HG02642 (cell line): ENCODE data around the gene SNX8.
A peak's percentile ranks its signal among the peaks of the same experiment; 100 is the strongest.
"Not testable (repeated sequence)": the region's sequence is repeated elsewhere in the genome, so short reads cannot be mapped to it uniquely, and the experiment has no call there.

Experiments used
- ATAC-seq: cut with Tn5 transposase; IDR thresholded peaks from one replicate; pipeline ENCODE4 v1.9.1; 2021; ENCODE audit warnings: mild to moderate bottlenecking; ENCODE audit not compliant: unreplicated experiment, poor library complexity

Gene SNX8

DNA sequence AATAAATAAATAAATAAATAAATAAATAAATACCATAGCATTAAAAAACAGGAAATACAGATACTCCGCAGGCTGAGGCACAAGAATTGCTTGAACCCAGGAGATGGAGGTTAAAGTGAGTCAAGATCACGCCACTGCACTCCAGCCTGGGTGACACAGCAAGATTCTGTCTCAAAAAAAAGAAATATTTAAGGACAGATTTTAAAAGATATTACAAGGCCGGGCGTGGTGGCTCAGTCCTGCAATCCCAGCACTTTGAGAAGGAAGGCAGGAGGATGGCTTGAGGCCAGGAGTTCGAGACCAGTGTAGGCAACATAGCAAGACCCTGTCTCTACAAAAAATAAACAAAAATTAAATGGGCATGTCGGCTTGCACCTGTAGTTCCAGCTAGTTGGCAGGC is 17.5 kb upstream of the SNX8 start:
- no peak for ATAC-seq

DNA sequence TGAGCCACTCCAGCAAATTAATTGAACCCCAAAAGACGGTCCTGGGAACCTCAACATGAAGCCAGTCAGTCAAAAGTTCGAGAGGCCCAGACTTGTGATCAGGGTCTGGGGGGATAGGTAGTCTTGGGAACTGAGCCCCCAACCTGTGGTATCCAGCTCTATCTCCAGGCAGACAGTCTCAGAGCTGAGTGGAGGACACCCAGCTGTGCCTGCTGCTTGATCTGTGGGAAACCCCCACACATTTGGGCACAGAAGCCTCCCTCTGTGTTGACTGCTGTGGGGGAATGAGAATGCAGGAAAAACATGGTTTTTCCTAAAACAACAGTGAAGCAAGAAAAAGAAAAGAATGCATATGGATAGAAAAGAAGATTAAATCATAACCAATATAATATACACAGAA is 16.3 kb upstream of the SNX8 start:
- no peak for ATAC-seq

DNA sequence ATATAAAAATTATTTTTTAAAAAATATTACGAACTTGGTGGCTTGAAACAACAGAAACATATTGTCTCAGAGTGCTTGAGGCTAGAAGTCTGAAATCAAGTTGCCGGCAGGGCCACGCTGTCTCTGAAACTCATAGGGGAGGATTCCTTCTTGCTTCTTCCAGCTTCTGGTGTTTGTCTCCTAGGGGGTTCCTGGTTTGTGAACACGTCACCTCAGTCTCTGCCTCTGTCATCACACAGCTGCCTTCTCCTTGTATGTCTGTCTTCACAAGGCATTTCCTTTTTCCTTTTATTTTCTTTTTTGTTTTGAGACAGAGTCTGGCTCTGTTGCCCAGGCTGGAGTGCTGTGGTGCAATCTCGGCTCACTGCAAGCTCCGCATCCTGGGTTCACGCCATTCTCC is 12.7 kb upstream of the SNX8 start:
- ATAC-seq = no peak

GRCh38 chr7:2325162-2325561 is 10.9 kb upstream of the SNX8 start:
- no peak for ATAC-seq

DNA sequence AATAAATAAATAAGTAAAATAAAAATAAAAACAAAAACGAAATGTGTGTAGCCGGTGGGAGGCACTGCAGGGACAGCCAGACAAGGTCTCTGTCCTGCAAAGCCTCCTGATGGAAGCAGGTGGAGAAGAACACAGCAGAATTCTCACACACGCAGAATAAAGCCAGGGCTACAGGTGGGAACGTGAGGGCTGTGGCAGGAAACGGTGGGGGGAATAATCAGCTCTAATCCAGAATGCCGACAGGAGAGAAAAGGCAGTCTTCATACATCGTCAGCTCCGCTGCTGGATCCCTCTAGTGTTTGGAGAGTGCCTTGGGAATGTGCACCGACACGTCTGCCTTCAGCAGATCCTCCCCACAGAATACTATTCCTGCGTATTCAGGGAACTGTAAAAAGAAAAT is 6.8 kb upstream of the SNX8 start:
- no peak for ATAC-seq

- no peak for ATAC-seq
Observed at GRCh38 chr7:2317556-2318293, 3.5 kb upstream of the SNX8 start.

GRCh38 chr7:2316578-2316977 is 2.3 kb upstream of the SNX8 start:
- ATAC-seq = no peak

- ATAC-seq = no peak
Observed at GRCh38 chr7:2315787-2316186, 1.5 kb upstream of the SNX8 start.

DNA sequence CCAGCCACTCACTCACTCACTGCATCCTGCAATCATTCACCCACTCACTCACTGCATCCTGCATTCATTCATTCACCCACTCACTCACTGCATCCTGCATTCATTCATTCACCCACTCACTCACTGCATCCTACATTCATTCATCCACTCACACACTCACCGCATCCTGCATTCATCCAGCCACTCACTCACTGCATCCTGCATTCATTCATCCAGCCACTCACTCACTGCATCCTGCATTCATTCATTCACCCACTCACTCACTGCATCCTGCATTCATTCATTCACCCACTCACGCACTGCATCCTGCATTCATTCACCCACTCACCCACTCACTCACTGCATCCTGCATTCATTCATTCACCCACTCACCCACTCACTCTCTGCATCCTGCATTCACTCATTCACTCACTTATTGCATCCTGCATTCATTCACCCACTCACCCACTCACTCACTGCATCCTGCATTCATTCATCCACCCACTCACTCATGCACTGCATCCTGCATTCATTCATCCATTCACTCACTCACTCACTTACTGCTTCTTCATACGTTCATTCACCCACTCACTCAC is 802 bp upstream of the SNX8 start:
- not testable (repeated sequence) for ATAC-seq

DNA sequence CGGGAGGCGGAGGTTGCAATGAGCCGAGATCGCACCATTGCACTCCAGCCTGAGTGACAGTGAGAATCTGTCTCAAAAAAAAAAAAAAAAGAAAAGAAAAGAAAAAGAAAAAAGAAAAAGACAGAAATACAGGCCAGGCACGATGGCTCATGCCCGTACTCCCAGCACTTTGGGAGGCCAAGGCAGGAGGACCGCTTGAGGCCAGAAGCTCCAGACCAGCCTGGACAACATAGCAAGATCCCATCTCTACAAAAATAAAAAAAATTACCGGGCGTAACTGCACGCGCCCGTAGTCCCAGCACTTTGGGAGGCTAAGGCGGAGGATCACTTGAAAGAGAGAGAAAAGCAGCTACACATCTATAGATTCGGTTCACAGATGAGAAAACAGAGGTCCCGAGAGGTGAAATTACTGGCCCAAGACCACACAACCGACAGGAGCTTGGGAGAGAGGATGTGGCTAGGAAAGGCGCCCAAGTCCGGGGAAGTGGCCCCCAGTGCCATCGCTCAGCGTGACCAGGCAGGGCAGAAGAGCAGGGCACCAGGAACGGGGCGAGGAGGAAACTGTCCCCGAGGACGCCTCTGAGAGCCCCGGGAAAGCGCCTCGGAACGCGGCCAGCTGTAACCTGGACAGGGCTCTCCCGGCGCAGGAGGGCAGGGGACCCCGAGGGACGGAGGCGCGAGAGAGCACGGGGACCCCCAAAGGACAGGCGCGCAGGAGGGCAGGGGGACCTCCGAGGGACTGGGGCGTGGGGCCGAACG is 612 bp downstream of the SNX8 start:
- ATAC-seq = peak; percentile 18

GRCh38 chr7:2312267-2312929 is 1.8 kb downstream of the SNX8 start:
- ATAC-seq = no peak

DNA sequence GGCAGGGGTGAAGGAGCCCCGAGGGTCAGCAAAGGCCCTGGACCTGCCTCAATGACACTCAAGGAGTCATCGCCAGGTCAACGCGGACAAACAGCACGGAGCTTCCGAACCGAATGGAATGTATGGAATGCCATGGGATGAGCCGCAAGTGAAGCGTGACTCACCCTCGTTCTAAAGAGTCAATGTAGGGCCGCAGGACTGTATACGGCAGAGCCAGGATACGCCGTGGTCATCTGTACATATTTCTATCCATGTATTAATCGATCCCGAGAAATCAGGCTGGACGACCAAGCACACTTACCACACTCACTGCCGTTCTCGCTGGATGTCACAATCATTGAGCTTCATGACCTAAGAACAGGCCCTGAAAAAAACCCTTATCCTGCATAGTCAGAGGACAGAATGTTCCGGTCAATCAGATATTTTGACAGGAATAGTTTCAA is 4.3 kb downstream of the SNX8 start:
- ATAC-seq = no peak

- ATAC-seq = peak; percentile 52
Observed at GRCh38 chr7:2307690-2308107, 6.5 kb downstream of the SNX8 start.

- no peak for ATAC-seq
Observed at GRCh38 chr7:2306688-2307087, 7.6 kb downstream of the SNX8 start.

DNA sequence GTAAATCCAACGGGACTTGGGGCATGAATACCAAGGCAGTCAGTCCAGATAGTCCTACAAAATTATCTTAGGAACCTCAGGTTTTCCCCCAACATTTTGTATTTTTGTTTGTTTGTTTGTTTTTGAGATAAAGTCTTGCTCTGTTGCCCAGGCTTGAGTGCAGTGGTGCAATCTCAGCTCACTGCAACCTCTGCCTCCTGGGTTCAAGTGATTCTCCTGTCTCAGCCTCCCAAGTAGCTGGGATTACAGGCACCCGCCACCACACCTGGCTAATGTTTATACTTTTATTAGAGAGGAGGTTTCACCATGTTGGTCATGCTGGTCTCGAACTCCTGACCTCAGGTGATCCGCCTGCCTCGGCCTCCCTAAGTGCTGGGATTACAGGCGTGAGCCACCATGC is 9.0 kb downstream of the SNX8 start:
- ATAC-seq = not testable (repeated sequence)

GRCh38 chr7:2303520-2303919 is 10.7 kb downstream of the SNX8 start:
- ATAC-seq = not testable (repeated sequence)

- ATAC-seq = not testable (repeated sequence)
Observed at GRCh38 chr7:2302743-2303397, 11.4 kb downstream of the SNX8 start.

DNA sequence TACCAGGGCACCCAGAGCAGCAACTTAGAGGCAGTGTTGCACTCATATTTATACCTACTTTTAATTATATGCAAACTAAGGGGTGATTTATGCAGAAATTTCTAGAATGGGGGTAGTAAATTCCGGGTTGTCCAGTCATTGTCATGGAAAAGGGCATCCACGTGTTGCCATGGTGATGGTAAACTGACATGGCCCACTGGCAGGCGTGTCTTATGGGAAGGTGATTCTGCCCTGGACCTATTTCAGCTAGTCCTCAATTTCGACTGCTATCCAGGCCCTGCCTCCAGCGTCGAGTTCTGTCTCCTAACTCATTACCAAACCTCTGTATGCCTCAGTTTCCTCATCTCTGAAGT is 12.8 kb downstream of the SNX8 start:
- no peak for ATAC-seq

GRCh38 chr7:2299870-2300512 is 14.2 kb downstream of the SNX8 start:
- no peak for ATAC-seq
